HepG2 (cell line): Measurements from ENCODE around the gene TGFBI. TPM values are rescaled to one million over a fixed set of nuclear protein-coding genes. Genes with fewer than 3 reads are reported as not detected.

ENCODE experiments used
- ATAC-seq: fragments of 200-7000 bp; cut with Tn5 transposase; 3 replicates; pipeline ENCODE4 v1.9.1; 2020; ENCODE audit warnings: mild to moderate bottlenecking, moderate library complexity
- BruUV-seq: library from RNA; stranded (reverse); fragments of 400-500 nt; replicated peaks from 2 replicates; lab custom pipeline; 2021; lab: Mats Ljungman, UMichigan
- CTCF ChIA-PET: fragments of 300-600 bp; formaldehyde crosslinking; extraction: SDS; loops from one replicate; lab custom pipeline; 2021; ENCODE audit warnings: low total read pairs, inconsistent platforms, low intra/inter-chr PET ratio; lab: Yijun Ruan, JAX
- POLR2A ChIA-PET: fragments of 350-600 bp; sonication (Branson Sonifier 250); formaldehyde crosslinking; loops from one replicate; lab custom pipeline; 2020; ENCODE audit warnings: antibody characterized with exemption, inconsistent platforms; lab: Yijun Ruan, JAX
- DNase-seq: peaks from one replicate; pipeline ENCODE4 v3.0.0-alpha.2; 2015; ENCODE audit warnings: low spot score
- FAIRE-seq: peaks from 3 replicates; lab custom pipeline; 2011; peaks lifted over from hg19 to GRCh38; lab: Jason Lieb, UNC
- H2AFZ ChIP-seq: one replicate; pipeline ENCODE4 v1.6.1; 2011; ENCODE audit warnings: low read length, inconsistent platforms
- H3K27ac ChIP-seq: fragments of 300-600 bp; 3 replicates; pipeline ENCODE4 v1.8.0; 2011; ENCODE audit warnings: mixed run types, mild to moderate bottlenecking, mixed read lengths, low read length, inconsistent platforms; ENCODE audit not compliant: insufficient read depth; ENCODE audit errors: extremely low read length
- H3K27me3 ChIP-seq, 2 experiments: fragments of 200-600 bp in 1 of 2; 2 replicates in 1 of 2; 3 replicates in 1 of 2; pipeline versions ENCODE4 v1.6.0 to v1.8.0; 2011; ENCODE audit warnings: low read length in 2 of 2, mild to moderate bottlenecking in 2 of 2, moderate library complexity in 2 of 2, inconsistent platforms in 1 of 2; ENCODE audit not compliant: insufficient read depth in 2 of 2, control insufficient read depth in 1 of 2
- H3K36me3 ChIP-seq, 2 experiments: fragments of 200-600 bp in 1 of 2; replicated peaks in 1 of 2; 2 replicates in 1 of 2; 3 replicates in 1 of 2; pipeline versions ENCODE4 v1.5.1 to v1.8.0; 2011; ENCODE audit warnings: low read length in 2 of 2, inconsistent platforms in 1 of 2; ENCODE audit not compliant: insufficient read depth in 2 of 2, control insufficient read depth in 1 of 2
- H3K4me1 ChIP-seq: 2 replicates; pipeline ENCODE4 v1.5.1; 2012; ENCODE audit warnings: low read length, inconsistent platforms; ENCODE audit not compliant: insufficient read depth
- H3K4me2 ChIP-seq: 2 replicates; pipeline ENCODE4 v1.6.0; 2011; ENCODE audit warnings: low read depth, low read length, inconsistent platforms
- H3K4me3 ChIP-seq, 3 experiments: fragments of 200-600 bp in 1 of 3; sonication (generic), shearing (Covaris generic) in 1 of 3; replicated peaks in 1 of 3; 2 replicates each; pipeline ENCODE4 v1.5.1; 2011 to 2016; ENCODE audit warnings: low read length in 3 of 3, inconsistent platforms in 2 of 3, low read depth in 2 of 3, mild to moderate bottlenecking in 2 of 3, control low read depth in 1 of 3, mixed read lengths in 1 of 3; ENCODE audit not compliant: insufficient read depth in 1 of 3
- H3K79me2 ChIP-seq: one replicate; pipeline ENCODE4 v1.6.1; 2011; ENCODE audit warnings: low read length, inconsistent platforms; ENCODE audit not compliant: insufficient read depth
- H3K9ac ChIP-seq: 2 replicates; pipeline ENCODE4 v1.6.0; 2011; ENCODE audit warnings: mild to moderate bottlenecking, low read depth, low read length, inconsistent platforms; ENCODE audit not compliant: insufficient read depth
- H3K9me3 ChIP-seq: 2 replicates; pipeline ENCODE4 v1.5.1; 2012; ENCODE audit warnings: mild to moderate bottlenecking, low read length
- H4K20me1 ChIP-seq: 2 replicates; pipeline ENCODE4 v1.6.0; 2011; ENCODE audit warnings: inconsistent platforms, mild to moderate bottlenecking, low read length, moderate library complexity; ENCODE audit not compliant: insufficient read depth
- CCAR2 ChIP-seq: fragments of 200-400 bp; formaldehyde crosslinking; optimal IDR thresholded peaks from 2 replicates; pipeline ENCODE3; 2018; ENCODE audit warnings: low read depth, mild to moderate bottlenecking, low read length, moderate library complexity
- HMG20A ChIP-seq: IDR thresholded peaks from 2 replicates; pipeline ENCODE4 v1.6.1; 2016; ENCODE audit warnings: borderline replicate concordance
- MNT ChIP-seq: fragments of 450-650 bp; IDR thresholded peaks from 2 replicates; pipeline ENCODE4 v1.6.1; 2016
- PHF20 ChIP-seq: sonication (generic); formaldehyde crosslinking; IDR thresholded peaks from 2 replicates; pipeline ENCODE4 v1.5.0; 2020; ENCODE audit warnings: mild to moderate bottlenecking, missing genetic modification reagents
- REPIN1 ChIP-seq: sonication (generic); formaldehyde crosslinking; IDR thresholded peaks from 2 replicates; pipeline ENCODE4 v1.8.0; 2022; ENCODE audit warnings: missing genetic modification reagents, low read depth, mild to moderate bottlenecking, borderline replicate concordance
- SMYD3 ChIP-seq: sonication (generic); formaldehyde crosslinking; IDR thresholded peaks from 2 replicates; pipeline ENCODE4 v1.8.1; 2023; ENCODE audit warnings: mild to moderate bottlenecking, missing genetic modification reagents
- SRSF1 ChIP-seq: fragments of 200-400 bp; formaldehyde crosslinking; optimal IDR thresholded peaks from 2 replicates; pipeline ENCODE3; 2017; ENCODE audit warnings: mild to moderate bottlenecking, low read depth, low read length, moderate library complexity
- YEATS2 ChIP-seq: sonication (generic); formaldehyde crosslinking; IDR thresholded peaks from 2 replicates; pipeline ENCODE4 v1.4.0; 2020; ENCODE audit warnings: missing genetic modification reagents, borderline replicate concordance
- ZNF382 ChIP-seq: sonication (generic); formaldehyde crosslinking; IDR thresholded peaks from 2 replicates; pipeline ENCODE4 v1.5.0; 2020; ENCODE audit warnings: missing genetic modification reagents, mild to moderate bottlenecking, borderline replicate concordance
- ZNF431 ChIP-seq: sonication (generic); formaldehyde crosslinking; IDR thresholded peaks from 2 replicates; pipeline ENCODE4 v1.9.0; 2022; ENCODE audit warnings: missing genetic modification reagents, low read depth, mild to moderate bottlenecking, borderline replicate concordance
- ZNF567 ChIP-seq: sonication (generic); formaldehyde crosslinking; IDR thresholded peaks from 2 replicates; pipeline ENCODE4 v1.8.1; 2023; ENCODE audit warnings: mild to moderate bottlenecking, missing genetic modification reagents, borderline replicate concordance
- WGBS: methylation state at CpG from one replicate; pipeline ENCODE4 v1.1.6; 2017; ENCODE audit warnings: low lambda C conversion rate; 5-methylcytosine and 5-hydroxymethylcytosine counted together
- in situ Hi-C: cut with HindIII; loops from 2 replicates; pipeline ENCODE4 v1.10.0; 2017; ENCODE audit warnings: low pct_unique_long_range_greater_than_20kb; ENCODE audit not compliant: extremely low pct_ligation_motif_present
- intact Hi-C: fragments of 100-400 bp; cut with micrococcal nuclease; formaldehyde crosslinking; loops from one replicate; pipeline ENCODE4 v1.10.0; 2022; ENCODE audit not compliant: unreplicated experiment
- polyA plus RNA-seq, 8 experiments: library from polyadenylated mRNA; depleted of rRNA in 3 of 8; stranded (reverse) in 7 of 8; unstranded in 1 of 8; fragments of >200 nt; fragmentation: Illumina TruSeq in 4 of 8; extraction: Trizol in 4 of 8; gene quantifications; 2 replicates each; pipeline versions ENCODE4 v1.2.1 to v1.2.3, GENCODE V29; 2011 to 2016; ENCODE audit warnings: low read depth in 4 of 8, missing spikeins in 1 of 8, mixed read lengths in 1 of 8; ENCODE audit not compliant: insufficient read depth in 1 of 8
- total RNA-seq, 5 experiments: library from RNA; depleted of rRNA; stranded (reverse); fragments of >200 nt; fragmentation: Illumina TruSeq; extraction: Trizol; gene quantifications; 2 replicates each; pipeline ENCODE4 v1.2.3, GENCODE V29; 2016; ENCODE audit warnings: low read depth in 1 of 5
- TF ChIP-seq, protein P1 (sequence below): sonication (generic); formaldehyde crosslinking; IDR thresholded peaks from 2 replicates; pipeline ENCODE4 v1.9.0; 2021; ENCODE audit warnings: missing genetic modification reagents, borderline replicate concordance

The TGFBI gene
- total and polyA plus RNA-seq, 2 of the 13 experiments (the other 11 are each of a cell fraction or from before 2014, with no cell fraction given): 275 to 457 TPM

GRCh38 chr5:135978993-135979392 is 49.8 kb upstream of the TGFBI start:
- DNase-seq (no peak), ATAC-seq (no peak), FAIRE-seq (no peak)
- Histone ChIP-seq H3K9ac (no peak overlapping the region), H3K4me2 (no peak overlapping the region), H3K4me1 (peaks cover 27% of the 10 kb centered on the region), H3K36me3 (no peaks in the 10 kb centered on the region), H3K27me3 (no peaks in the 10 kb centered on the region), H3K79me2 (no peaks in the 10 kb centered on the region), H2AFZ (no peak overlapping the region), H3K4me3 (no peak overlapping the region), H3K27ac (no peak overlapping the region), H4K20me1 (no peaks in the 10 kb centered on the region), H3K9me3 (no peaks in the 10 kb centered on the region)
- BruUV-seq: no TSS peak
- 96% methylated on average over 2 of the region's 2 CpGs for WGBS
- intact Hi-C loops: no loop called here
- ChIA-PET CTCF (no interaction called here), POLR2A (no interaction called here)
- TF ChIP-seq ZNF431 (CRISPR knock-in tag) (no peak), REPIN1 (CRISPR knock-in tag) (no peak), ZNF382 (CRISPR knock-in tag) (no peak), SMYD3 (CRISPR knock-in tag) (no peak)
- in situ Hi-C loops: no loop called here

DNA sequence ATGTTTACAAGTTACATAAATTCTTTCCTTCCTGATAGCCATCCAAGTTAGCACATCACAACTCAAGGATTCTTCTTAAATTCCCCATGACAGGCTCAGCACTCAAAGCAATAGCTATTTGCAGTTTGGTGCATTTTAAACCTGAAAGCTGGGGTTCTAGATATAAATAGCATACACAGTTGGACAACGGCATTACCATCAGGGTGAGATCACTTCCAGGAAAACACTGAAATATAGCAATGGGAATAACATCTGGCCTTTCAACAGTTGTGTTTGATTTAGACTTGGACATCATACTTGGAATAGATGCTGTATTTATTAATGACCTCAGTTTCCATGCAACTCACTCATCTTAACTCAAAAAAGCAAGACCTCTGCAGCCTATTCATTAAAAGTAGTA is 49.3 kb upstream of the TGFBI start:
- Histone ChIP-seq H4K20me1 (no peaks in the 10 kb centered on the region), H3K4me2 (no peak overlapping the region), H3K4me1 (peaks cover 22% of the 10 kb centered on the region), H3K27me3 (no peaks in the 10 kb centered on the region), H3K9me3 (no peaks in the 10 kb centered on the region), H3K79me2 (no peaks in the 10 kb centered on the region), H3K4me3 (no peak overlapping the region), H3K27ac (no peak overlapping the region), H3K36me3 (no peaks in the 10 kb centered on the region), H3K9ac (no peak overlapping the region), H2AFZ (no peak overlapping the region)
- POLR2A ChIA-PET: no interaction called here
- 81% methylated on average over 1 of the region's 1 CpG for WGBS
- CTCF ChIA-PET: no interaction called here
- ATAC-seq: no peak
- DNase-seq: no peak
- FAIRE-seq: no peak
- no TSS peak for BruUV-seq
- TF ChIP-seq CCAR2 (no peak), SRSF1 (no peak), HMG20A (no peak), MNT (no peak), PHF20 (no peak), YEATS2 (CRISPR knock-in tag) (no peak), ZNF567 (no peak)
- TF ChIP-seq, protein P1, sequence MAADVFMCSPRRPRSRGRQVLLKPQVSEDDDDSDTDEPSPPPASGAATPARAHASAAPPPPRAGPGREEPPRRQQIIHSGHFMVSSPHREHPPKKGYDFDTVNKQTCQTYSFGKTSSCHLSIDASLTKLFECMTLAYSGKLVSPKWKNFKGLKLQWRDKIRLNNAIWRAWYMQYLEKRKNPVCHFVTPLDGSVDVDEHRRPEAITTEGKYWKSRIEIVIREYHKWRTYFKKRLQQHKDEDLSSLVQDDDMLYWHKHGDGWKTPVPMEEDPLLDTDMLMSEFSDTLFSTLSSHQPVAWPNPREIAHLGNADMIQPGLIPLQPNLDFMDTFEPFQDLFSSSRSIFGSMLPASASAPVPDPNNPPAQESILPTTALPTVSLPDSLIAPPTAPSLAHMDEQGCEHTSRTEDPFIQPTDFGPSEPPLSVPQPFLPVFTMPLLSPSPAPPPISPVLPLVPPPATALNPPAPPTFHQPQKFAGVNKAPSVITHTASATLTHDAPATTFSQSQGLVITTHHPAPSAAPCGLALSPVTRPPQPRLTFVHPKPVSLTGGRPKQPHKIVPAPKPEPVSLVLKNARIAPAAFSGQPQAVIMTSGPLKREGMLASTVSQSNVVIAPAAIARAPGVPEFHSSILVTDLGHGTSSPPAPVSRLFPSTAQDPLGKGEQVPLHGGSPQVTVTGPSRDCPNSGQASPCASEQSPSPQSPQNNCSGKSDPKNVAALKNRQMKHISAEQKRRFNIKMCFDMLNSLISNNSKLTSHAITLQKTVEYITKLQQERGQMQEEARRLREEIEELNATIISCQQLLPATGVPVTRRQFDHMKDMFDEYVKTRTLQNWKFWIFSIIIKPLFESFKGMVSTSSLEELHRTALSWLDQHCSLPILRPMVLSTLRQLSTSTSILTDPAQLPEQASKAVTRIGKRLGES: no peak
- intact Hi-C loops: no loop called here
- in situ Hi-C loops: no loop called here
